NK-92 treated with Interleukin-12 subunit alpha and Interleukin-12 subunit beta, amount 100 ng/mL, for 24 hours (cell line): ENCODE results near the gene CXADR.

Experiments used
- DNase-seq: peaks from one replicate; lab custom pipeline; 2025; lab: John Stamatoyannopoulos, UW

The CXADR gene

DNA sequence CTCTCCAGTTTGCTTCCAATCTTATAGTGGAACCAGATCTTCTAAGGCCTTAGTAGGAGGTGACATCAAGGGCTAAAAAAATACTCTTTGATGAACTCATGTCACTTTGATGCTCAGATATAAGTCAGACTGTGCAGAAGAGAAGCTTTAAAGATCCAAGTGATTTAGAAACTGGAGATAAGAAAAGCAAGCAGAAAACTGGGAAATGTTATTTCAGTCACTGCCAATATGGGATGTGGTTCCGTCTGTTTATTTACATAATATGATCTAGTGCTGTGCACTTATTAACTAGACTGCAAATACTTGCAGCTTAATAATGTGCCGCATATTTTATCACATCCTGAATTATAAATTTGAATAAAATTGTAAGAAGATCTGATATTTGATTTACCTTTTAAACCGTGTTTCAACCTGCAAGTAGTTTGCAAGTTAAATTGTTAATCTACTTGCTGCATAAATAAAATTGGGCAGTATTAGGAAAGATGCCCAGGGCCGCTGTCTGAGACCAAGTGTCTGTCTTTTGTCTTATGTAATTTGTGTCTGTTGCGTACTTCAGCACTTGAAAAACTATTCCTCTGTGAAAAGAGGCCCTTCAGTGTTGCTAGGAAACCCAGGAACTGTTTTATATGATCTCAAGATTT is 29.6 kb downstream of the CXADR start:
- no peak for DNase-seq

GRCh38 chr21:17545007-17545406 is 32.2 kb downstream of the CXADR start:
- DNase-seq, result no peak

DNA sequence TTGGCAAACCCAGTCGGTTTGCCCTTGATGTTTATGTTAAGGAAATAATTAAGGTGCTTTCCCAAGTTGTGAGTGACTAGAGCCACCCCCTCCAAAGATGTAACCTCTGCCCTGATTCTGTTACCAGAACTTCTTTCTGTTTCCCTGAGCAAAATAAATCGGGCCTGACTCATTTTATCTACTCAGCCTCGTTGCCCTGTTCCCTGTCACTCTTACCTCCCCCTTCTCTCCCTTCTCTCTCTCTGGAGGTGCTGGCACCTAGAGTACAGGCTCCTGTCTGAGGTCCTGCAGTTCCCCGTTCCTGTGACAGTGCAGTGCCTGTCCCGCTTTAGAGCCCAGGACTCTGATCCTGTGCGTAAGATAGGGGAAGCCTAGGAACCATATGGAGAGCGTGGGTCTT is 35.4 kb downstream of the CXADR start:
- DNase-seq, result no peak

GRCh38 chr21:17550671-17551308 is 37.9 kb downstream of the CXADR start:
- no peak for DNase-seq

- no peak for DNase-seq
Measured at GRCh38 chr21:17552410-17552809, 39.6 kb downstream of the CXADR start.

GRCh38 chr21:17554120-17554519 is 41.3 kb downstream of the CXADR start:
- no peak for DNase-seq

GRCh38 chr21:17554679-17555465 is 42.0 kb downstream of the CXADR start:
- DNase-seq, result no peak

GRCh38 chr21:17560377-17561025 is 47.7 kb downstream of the CXADR start:
- no peak for DNase-seq

DNA sequence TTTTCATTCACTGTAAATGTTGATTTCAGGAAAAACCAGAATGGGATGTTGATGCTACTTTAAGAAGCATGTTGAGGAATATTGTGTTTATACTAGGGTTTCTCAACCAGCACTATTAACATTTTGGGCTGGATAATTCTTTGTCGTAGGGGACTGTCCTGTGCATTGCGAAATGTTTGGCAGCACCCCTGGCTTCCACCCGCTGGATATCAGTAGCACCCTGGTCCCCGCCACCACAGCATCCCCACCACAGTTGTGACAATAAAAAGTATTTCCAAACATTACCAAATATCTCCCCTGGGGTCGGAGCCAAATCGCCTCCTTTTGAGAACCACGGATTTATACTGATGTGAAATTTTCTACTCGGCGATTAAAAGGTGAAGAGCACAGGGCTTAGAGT is 57.9 kb downstream of the CXADR start:
- no peak for DNase-seq

DNA sequence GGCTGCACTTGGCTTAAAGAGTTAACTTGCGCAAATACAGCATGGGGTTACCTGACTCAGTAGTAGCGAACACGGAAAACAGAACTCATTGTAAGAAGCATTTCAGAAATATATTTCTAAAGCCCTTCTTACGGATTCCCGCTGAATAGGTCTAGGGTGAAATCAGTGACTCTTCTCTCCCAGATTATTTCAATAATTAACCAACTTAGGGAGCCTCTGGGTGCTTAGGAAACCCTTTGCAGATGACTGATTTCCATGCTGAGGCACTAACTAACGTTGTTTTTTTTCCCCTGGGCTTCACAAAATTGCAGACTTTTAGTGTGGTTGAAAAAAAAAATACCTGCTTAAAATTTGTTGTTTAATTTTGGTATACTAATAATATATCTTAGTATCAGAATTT is 59.6 kb downstream of the CXADR start:
- DNase-seq, result no peak

- no peak for DNase-seq
Measured at GRCh38 chr21:17575076-17575475, 62.2 kb downstream of the CXADR start.

DNA sequence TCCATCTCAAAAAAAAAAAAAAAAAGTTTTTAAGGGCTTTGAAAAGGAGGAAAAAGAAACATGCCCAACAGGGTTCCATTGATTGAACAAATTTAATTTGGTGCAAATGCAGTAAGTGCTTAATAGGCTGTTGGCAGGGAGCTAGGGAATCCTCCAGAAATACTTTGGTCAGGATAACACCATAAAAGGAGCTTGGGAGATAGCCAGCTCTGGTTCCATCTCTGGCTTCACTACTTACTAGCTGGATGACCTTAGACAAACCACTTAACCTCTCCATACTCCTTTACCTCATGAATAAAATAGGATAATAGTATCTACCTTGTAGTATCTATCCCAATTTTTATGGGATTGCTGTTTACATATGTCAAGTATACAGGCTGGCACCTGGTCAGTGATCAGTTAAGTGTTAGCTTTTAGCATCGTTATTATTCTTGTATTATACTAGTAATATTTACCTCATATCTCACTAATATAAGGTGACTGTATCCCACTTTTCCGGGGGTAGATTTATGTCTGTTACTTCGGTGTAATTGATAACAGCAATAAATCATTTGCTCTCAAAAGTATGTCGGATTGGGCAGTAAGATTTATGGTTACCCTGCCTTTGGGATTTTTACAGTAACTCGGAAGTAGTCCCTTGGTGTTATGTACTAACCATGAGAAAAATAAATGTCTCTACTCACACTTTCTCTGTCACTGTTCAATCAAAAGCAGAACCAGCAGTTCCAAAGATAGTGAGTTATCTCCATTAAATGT is 63.4 kb downstream of the CXADR start:
- DNase-seq, result no peak

- DNase-seq, result no peak
Measured at GRCh38 chr21:17577701-17578100, 64.9 kb downstream of the CXADR start.

DNA sequence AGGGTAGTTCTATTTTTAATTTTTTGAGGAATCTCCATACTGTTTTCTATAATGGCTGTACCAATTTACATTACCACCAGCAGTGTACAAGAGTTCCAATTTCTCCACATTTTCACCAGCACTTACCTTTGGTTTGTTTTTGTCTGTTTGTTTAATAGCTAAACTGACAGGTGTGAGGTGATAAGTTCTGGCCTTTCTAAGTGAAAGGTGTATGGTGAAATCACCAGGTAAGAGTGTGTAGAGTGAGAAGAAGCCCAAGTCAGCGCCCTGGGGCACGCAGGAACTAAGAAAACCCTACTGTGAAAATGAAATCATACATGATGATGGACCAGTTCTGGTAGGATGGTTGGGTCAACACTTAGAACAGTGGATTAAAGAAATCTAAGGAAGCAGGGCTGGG is 65.3 kb downstream of the CXADR start:
- no peak for DNase-seq

GRCh38 chr21:17578876-17579275 is 66.0 kb downstream of the CXADR start:
- DNase-seq, result no peak

DNA sequence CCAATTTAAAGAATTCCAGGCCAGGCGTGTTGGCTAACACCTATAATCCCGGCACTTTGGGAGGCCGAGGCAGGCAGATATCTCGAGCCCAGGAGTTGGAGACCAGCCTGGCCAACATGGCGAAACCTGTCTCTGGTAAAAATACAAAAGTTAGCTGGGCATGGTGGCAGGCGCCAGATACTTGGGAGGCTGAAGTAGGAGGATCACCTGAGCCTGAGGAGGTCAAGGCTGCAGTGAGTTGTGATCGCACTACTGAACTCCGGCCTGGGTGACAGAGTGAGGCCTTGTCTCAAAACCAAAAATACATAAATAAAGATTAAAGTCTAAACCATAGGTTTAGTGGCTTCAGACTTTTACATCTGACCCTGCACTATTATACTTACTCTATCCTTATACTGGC is 67.5 kb downstream of the CXADR start:
- DNase-seq, result no peak

GRCh38 chr21:17583898-17584297 is 71.1 kb downstream of the CXADR start:
- no peak for DNase-seq

DNA sequence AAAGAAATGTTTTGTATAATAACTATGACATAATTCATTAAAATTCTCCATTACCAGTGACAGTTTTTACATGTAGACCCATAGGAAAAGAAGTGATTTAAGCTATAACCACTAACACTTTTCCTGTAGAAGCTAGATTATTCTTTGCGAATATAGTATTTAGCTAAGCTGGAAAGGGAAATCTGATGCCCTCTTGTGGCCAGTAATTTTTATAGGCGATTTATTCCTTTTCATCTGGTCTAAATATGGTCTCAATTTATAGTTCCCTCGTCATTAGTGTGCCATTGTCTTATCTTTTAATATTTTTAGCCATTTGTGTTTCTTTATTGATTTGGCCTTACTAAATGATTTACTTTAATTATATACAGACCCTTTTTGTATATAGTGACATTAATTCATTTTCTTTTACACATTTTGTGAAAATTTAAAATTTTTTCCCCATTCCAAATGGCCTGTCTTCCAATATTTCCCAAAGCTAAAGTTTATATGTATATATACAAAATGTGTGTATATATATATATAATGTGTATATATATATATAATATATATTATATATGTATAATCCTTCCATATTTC is 73.1 kb downstream of the CXADR start:
- DNase-seq, result no peak

DNA sequence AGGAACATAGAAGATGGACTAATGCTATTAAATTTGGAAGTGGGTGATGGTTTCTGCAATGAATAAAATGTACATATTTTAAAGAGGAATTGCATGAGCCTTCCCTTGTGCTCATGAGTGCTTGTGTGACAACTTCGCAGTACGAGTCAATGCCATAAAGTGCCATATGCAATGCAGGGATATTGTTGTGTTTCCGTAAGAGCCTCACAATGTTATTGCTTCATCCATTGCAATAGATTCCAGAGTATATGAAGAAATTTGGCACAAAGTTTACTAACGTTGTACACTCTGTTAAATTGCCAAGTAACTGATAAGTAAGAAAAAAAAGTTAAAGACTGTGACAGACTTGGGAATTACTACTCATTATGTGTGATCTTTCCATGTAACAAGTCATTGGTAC is 77.6 kb downstream of the CXADR start:
- no peak for DNase-seq

GRCh38 chr21:17597680-17598079 is 84.8 kb downstream of the CXADR start:
- no peak for DNase-seq

GRCh38 chr21:17598437-17598836 is 85.6 kb downstream of the CXADR start:
- DNase-seq, result no peak

DNA sequence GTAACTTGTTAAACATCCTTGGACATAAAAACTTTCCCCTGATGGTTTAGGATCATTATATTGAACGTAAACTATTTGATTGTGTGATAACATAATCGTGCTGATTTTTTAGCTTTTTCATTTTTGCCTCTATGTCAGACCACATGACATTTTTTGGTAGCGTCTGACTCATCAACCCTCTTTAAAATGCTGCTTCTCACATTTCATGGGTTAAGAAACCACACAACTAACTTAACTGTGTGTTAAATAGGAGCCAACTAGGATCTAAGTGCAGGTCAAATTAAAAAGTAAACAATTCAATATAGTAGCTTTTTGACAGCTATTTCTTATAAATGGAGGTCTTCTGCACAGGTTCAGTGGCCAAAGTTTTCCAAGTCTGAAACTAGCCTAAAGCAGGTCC is 90.0 kb downstream of the CXADR start:
- no peak for DNase-seq
